Uterus (tissue), 2 donors: ENCODE results near the gene PLPP7.

ENCODE experiments used
- POLR2A ChIP-seq, 2 donors: fragments of 450-650 bp; IDR thresholded peaks; one replicate each; pipeline ENCODE4 v1.6.1; 2016; ENCODE audit warnings: antibody characterized with exemption in 2 of 2, mild to moderate bottlenecking in 1 of 2, moderate library complexity in 1 of 2
- TF ChIP-seq, protein P1 (sequence below), 4 experiments: fragments of 200-600 bp in 2 of 4; fragments of 450-650 bp in 2 of 4; sonication (generic) in 2 of 4; IDR thresholded peaks; one replicate each; pipeline ENCODE4 v1.5.1; 2016 to 2019; ENCODE audit warnings: antibody characterized with exemption in 4 of 4, mild to moderate bottlenecking in 2 of 4, moderate library complexity in 1 of 4

DNA sequence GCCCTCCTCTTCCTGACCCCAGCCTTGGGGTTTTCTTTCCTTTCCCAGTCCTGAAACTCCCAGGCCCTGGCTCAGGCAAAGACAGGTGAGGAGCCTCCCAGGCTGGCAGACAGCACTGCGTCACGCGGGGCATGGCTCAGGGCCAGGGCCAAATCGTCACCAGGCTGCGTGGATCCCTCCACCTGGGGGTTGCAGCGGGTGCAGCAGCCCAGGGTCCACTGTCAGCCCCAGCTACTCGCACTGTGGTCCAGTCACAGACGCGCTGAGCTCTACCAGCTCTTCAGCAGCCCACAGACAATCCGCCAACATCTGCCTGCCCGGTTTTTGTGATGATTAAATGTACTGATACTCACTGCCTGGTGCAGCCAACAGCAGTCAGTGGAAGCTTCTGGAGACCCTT lies 25.3 kb upstream of the PLPP7 start:
- TF ChIP-seq, protein P1, sequence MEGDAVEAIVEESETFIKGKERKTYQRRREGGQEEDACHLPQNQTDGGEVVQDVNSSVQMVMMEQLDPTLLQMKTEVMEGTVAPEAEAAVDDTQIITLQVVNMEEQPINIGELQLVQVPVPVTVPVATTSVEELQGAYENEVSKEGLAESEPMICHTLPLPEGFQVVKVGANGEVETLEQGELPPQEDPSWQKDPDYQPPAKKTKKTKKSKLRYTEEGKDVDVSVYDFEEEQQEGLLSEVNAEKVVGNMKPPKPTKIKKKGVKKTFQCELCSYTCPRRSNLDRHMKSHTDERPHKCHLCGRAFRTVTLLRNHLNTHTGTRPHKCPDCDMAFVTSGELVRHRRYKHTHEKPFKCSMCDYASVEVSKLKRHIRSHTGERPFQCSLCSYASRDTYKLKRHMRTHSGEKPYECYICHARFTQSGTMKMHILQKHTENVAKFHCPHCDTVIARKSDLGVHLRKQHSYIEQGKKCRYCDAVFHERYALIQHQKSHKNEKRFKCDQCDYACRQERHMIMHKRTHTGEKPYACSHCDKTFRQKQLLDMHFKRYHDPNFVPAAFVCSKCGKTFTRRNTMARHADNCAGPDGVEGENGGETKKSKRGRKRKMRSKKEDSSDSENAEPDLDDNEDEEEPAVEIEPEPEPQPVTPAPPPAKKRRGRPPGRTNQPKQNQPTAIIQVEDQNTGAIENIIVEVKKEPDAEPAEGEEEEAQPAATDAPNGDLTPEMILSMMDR (IDR thresholded peaks at IDR 0.05) = no peak
- TF ChIP-seq POLR2A (IDR thresholded peaks at IDR 0.05) = no peak
